ENCODE data around the gene DNASE1L1.

The DNASE1L1 gene

GRCh38 chrX:154352012-154352401, 57.0 kb downstream of the DNASE1L1 start:
- TF ChIP-seq EZH2 (optimal IDR thresholded peaks at IDR 0.05; ENCODE audit: low read depth, low read length) (no peak), EZH2phosphoT487 (IDR thresholded peaks at IDR 0.05; ENCODE audit: low read length) (no peak)
- TF ChIP-seq, protein P1, sequence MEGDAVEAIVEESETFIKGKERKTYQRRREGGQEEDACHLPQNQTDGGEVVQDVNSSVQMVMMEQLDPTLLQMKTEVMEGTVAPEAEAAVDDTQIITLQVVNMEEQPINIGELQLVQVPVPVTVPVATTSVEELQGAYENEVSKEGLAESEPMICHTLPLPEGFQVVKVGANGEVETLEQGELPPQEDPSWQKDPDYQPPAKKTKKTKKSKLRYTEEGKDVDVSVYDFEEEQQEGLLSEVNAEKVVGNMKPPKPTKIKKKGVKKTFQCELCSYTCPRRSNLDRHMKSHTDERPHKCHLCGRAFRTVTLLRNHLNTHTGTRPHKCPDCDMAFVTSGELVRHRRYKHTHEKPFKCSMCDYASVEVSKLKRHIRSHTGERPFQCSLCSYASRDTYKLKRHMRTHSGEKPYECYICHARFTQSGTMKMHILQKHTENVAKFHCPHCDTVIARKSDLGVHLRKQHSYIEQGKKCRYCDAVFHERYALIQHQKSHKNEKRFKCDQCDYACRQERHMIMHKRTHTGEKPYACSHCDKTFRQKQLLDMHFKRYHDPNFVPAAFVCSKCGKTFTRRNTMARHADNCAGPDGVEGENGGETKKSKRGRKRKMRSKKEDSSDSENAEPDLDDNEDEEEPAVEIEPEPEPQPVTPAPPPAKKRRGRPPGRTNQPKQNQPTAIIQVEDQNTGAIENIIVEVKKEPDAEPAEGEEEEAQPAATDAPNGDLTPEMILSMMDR (IDR thresholded peaks at IDR 0.05; ENCODE audit: low read length), result no peak
- Histone ChIP-seq H3F3A (ENCODE audit: insufficient read depth, low read length) (no peaks in the 10 kb centered on the region), H2AFZ (ENCODE audit: low read length) (no peak overlapping the region), H3K27me3 (replicated peaks; ENCODE audit: insufficient read depth, low read length) (no peaks in the 10 kb centered on the region), H3K4me3 (ENCODE audit: low read length) (no peak overlapping the region), H3K36me3 (replicated peaks; ENCODE audit: insufficient read depth, low read length) (no peaks in the 10 kb centered on the region), H3K4me1 (ENCODE audit: low read length) (no peaks in the 10 kb centered on the region), H4K20me1 (ENCODE audit: insufficient read depth, low read length) (no peaks in the 10 kb centered on the region), H3K9ac (ENCODE audit: low read length) (no peak overlapping the region), H3K4me2 (ENCODE audit: low read depth, low read length) (no peak overlapping the region), H3K79me2 (ENCODE audit: low read length) (no peaks in the 10 kb centered on the region), H3K9me3 (replicated peaks; ENCODE audit: insufficient read depth, low read length) (no peaks in the 10 kb centered on the region), H3K27ac (ENCODE audit: low read length) (no peak overlapping the region), H3K9me2 (replicated peaks; ENCODE audit: insufficient read depth, low read length) (no peaks in the 10 kb centered on the region)
- DNase-seq, result no peak

Data from MM.1S (cell line).